ENCODE results near the gene IFNLR1. TPM values are rescaled to one million over a fixed set of nuclear protein-coding genes. Genes with fewer than 3 reads are reported as not detected.

Gene IFNLR1
- total and polyA plus RNA-seq, 8 donors: 2.3 to 8.4 (median 4.0) TPM

- Histone ChIP-seq H3K4me1 (no peaks in the 10 kb centered on the region), H3K27me3 (no peaks in the 10 kb centered on the region), H3K4me3 (no peak overlapping the region), H3K9me3 (no peaks in the 10 kb centered on the region), H3K36me3 (no peaks in the 10 kb centered on the region), H3K27ac (no peak overlapping the region)
- WGBS, 2 donors: 75 to 78% methylated on average over 5 of the region's 5 CpGs
- no peak for DNase-seq
- intact Hi-C loops (cut with DNase I): no loop called here
- no peak for FAIRE-seq
- no peak for TF ChIP-seq CTCF (IDR thresholded peaks at IDR 0.05)
- peak in 1 of 4 donors; percentile 34 for ATAC-seq
Observed at GRCh38 chr1:24191860-24192259, 4.8 kb upstream of the IFNLR1 start.

GRCh38 chr1:24190983-24191461, 3.9 kb upstream of the IFNLR1 start:
- ATAC-seq: no peak
- Histone ChIP-seq H3K4me3 (no peak overlapping the region), H3K27me3 (no peaks in the 10 kb centered on the region), H3K4me1 (no peaks in the 10 kb centered on the region), H3K27ac (no peak overlapping the region), H3K9me3 (no peaks in the 10 kb centered on the region), H3K36me3 (no peaks in the 10 kb centered on the region)
- intact Hi-C loops (cut with DNase I): no loop called here
- no peak for TF ChIP-seq CTCF (IDR thresholded peaks at IDR 0.05)
- no peak for DNase-seq
- WGBS, 2 donors: 88 to 89% methylated on average over 3 of the region's 3 CpGs
- FAIRE-seq: no peak

- intact Hi-C loops (cut with DNase I): loop anchor here in 1 of 3 donors (10.0 kb wide), 1 partner anchor 115 kb away; no protein-coding TSS in a partner anchor
- WGBS, 2 donors: 88 to 89% methylated on average over 7 of the region's 7 CpGs
- no peaks in the 10 kb centered on the region for H3K27me3 ChIP-seq
- no peak for DNase-seq
- no peak for ATAC-seq
- TF ChIP-seq CTCF (IDR thresholded peaks at IDR 0.05): no peak
- H3K4me1 ChIP-seq: no peaks in the 10 kb centered on the region
- H3K4me3 ChIP-seq: no peak overlapping the region
- H3K36me3 ChIP-seq: no peaks in the 10 kb centered on the region
- H3K27ac ChIP-seq: no peak overlapping the region
- FAIRE-seq: no peak
- no peaks in the 10 kb centered on the region for H3K9me3 ChIP-seq
Observed at GRCh38 chr1:24189528-24189927, 2.4 kb upstream of the IFNLR1 start.

GRCh38 chr1:24186711-24186992, 437 bp downstream of the IFNLR1 start:
- DNase-seq: no peak

More at GRCh38 chr1:24186711-24186992, 437 bp downstream of the IFNLR1 start:
- peak overlapping the region; percentile 45 to 63 (median 57) for H3K4me3 ChIP-seq
- no peaks in the 10 kb centered on the region for H3K36me3 ChIP-seq
- no peak for TF ChIP-seq CTCF (IDR thresholded peaks at IDR 0.05)
- peak overlapping the region; percentile 85 to 88 (median 86) for H3K27ac ChIP-seq
- H3K27me3 ChIP-seq: no peaks in the 10 kb centered on the region
- ATAC-seq (peak; percentile 6 to 25 (median 12)), FAIRE-seq (no peak)
- H3K4me1 ChIP-seq: peaks cover 7 to 9% (median 9%) of the 10 kb centered on the region in 3 donors
- no peaks in the 10 kb centered on the region for H3K9me3 ChIP-seq
- WGBS, 2 donors: 10 to 12% methylated on average over 8 of the region's 8 CpGs
- intact Hi-C loops (cut with DNase I): loop anchor here in 1 of 3 donors (10.0 kb wide), 1 partner anchor 112 kb away; no protein-coding TSS in a partner anchor
